Heart left ventricle (tissue), 16 donors: ENCODE measurements around the gene SEPTIN1. TPM values are rescaled to one million over a fixed set of nuclear protein-coding genes. Genes with fewer than 3 reads are reported as not detected.
A peak's percentile ranks its signal among the peaks of the same experiment; 100 is the strongest.

ENCODE experiments used
- ATAC-seq, 4 donors: fragments of 200-7000 bp; cut with Tn5 transposase; one replicate each; pipeline ENCODE4 v1.9.1; 2020 to 2022; ENCODE audit warnings: moderate library complexity in 4 of 4, mild to moderate bottlenecking in 3 of 4, moderate number of reproducible peaks in 1 of 4
- DNase-seq, 5 donors: peaks; one replicate each; pipeline ENCODE4 v3.0.0-alpha.2; 2020
- H3K27ac ChIP-seq, 12 donors: fragments of 200-600 bp; sonication (generic) in 4 of 12; one replicate each; pipeline versions ENCODE4 v1.5.0 to v1.8.0; 2016 to 2022; ENCODE audit warnings: mild to moderate bottlenecking in 2 of 12
- H3K27me3 ChIP-seq, 9 donors: fragments of 200-600 bp; sonication (generic) in 2 of 9; one replicate each; pipeline versions ENCODE4 v1.5.1 to v1.8.0; 2016 to 2022; ENCODE audit warnings: mild to moderate bottlenecking in 3 of 9
- H3K36me3 ChIP-seq, 9 donors: fragments of 200-600 bp; sonication (generic) in 2 of 9; one replicate each; pipeline versions ENCODE4 v1.5.0 to v1.8.0; 2018 to 2022; ENCODE audit warnings: mild to moderate bottlenecking in 2 of 9
- H3K4me1 ChIP-seq, 12 donors: fragments of 200-600 bp; sonication (generic) in 4 of 12; one replicate each; pipeline versions ENCODE4 v1.5.0 to v1.8.0; 2016 to 2022; ENCODE audit warnings: mild to moderate bottlenecking in 3 of 12
- H3K4me3 ChIP-seq, 12 donors: fragments of 200-600 bp; sonication (generic) in 4 of 12; one replicate each; pipeline versions ENCODE4 v1.5.0 to v1.8.0; 2017 to 2022; ENCODE audit warnings: mild to moderate bottlenecking in 9 of 12, moderate library complexity in 4 of 12
- H3K9me3 ChIP-seq, 12 donors: fragments of 200-600 bp; sonication (generic) in 4 of 12; one replicate each; pipeline versions ENCODE4 v1.5.0 to v1.8.0; 2016 to 2022; ENCODE audit warnings: mild to moderate bottlenecking in 1 of 12
- POLR2A ChIP-seq, 2 donors: fragments of 450-650 bp; IDR thresholded peaks; one replicate each; pipeline ENCODE4 v1.6.1; 2017; ENCODE audit warnings: antibody characterized with exemption in 2 of 2, mild to moderate bottlenecking in 2 of 2, moderate library complexity in 2 of 2
- WGBS, 4 donors: extraction: QIAGEN DNeasy Blood & Tissue Kit in 2 of 4; methylation state at CpG; one replicate each; pipeline versions ENCODE4 v1.1.5 to v1.1.7; 2013 to 2018; 5-methylcytosine and 5-hydroxymethylcytosine counted together
- intact Hi-C, 10 donors: fragments of 100-400 bp; cut with DNase I; formaldehyde crosslinking; loops; one replicate each; pipeline versions ENCODE4 v1.11.1 to v1.14.2; 2022
- polyA plus RNA-seq, 2 donors: library from polyadenylated mRNA; stranded (reverse); fragments of 200-250 nt; gene quantifications; one replicate each; pipeline ENCODE4 v1.2.3, GENCODE V29; 2013
- total RNA-seq, 9 donors: library from RNA; depleted of rRNA in 2 of 9; stranded (reverse); fragments of >200 nt in 2 of 9; fragmentation: NEBNext Ultra II Directional in 3 of 9; extraction: Animal tissue kit (Norgen Biotek cat#: 25700) in 3 of 9; gene quantifications; one replicate each; pipeline versions ENCODE4 v1.1.0 to v1.2.4, GENCODE V29; 2016 to 2023
- TF ChIP-seq, protein P1 (sequence below), 12 donors: fragments of 200-600 bp; sonication (generic) in 4 of 12; IDR thresholded peaks; one replicate each; pipeline versions ENCODE4 v1.5.0 to v1.8.0; 2018 to 2022; ENCODE audit warnings: antibody characterized with exemption in 12 of 12, mild to moderate bottlenecking in 5 of 12
- donor health status: ischemic (EF 13 %, LVEDD 7.1; RV severe dilation, severe dysfunction).
- donor health status: healthy with polysubstance abuse.
- donor health status: DM: no; HTN: yes; CAD: no.
- donor health status: DM: no; HTN: no; CAD: no.
- donor health status: ischemic (EF 25% LVEDD 6.9; RV normal size, moderate dysfunction).
- donor health status: ischemic (EF 25% LVEDD 5.7; RV mildly dilated, moderate dysfunction).
- donor health status: healthy.
- donor health status: DM: yes; HTN: yes; CAD: no.
- donor health status: ischemic (EF 35%, LVEDD 5.7; RV mildly dilated, moderate dysfunction).
- donor health status: nonischemic (EF 11% LVEDD 7.7; RV severe dilation, severe dysfunction).
- donor health status: DM: yes; HTN: yes; CAD: no.
- donor health status: PGD.
- donor health status: ischemic (EF 29% LVEDD 5.4; RV normal size, mild dysfunction).
- donor health status: nonischemic (EF 23%, LVEDD 6.1; RV moderate dilation, normal function).

SEPTIN1 gene
- total and polyA plus RNA-seq, 11 donors: 0.44 to 9.2 (median 1.5) TPM; not detected in 1

DNA sequence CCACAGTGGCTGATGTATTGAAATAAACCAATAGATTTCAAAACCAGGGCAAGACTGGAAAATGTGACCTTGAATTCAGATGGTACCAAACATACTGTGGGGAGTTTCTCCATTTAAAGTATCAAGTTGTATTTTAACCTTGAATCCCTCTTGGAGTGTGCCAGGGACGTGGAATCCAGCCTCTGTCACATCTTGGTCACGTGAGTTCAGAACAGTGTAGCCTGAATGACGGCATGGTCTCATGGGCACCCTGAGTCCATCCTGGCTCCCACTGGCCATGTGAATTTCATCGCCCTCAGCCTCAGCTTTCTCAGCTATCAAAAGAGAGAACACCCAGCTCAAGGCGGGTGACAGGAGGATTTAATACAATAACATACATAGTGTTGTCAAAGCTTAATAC, 31.8 kb upstream of the SEPTIN1 start:
- Histone ChIP-seq H3K4me1 (peaks cover 2 to 34% (median 14%) of the 10 kb centered on the region in 12 donors), H3K27me3 (no peaks in the 10 kb centered on the region), H3K4me3 (no peak overlapping the region), H3K27ac (peak overlapping the region in 7 of 12 donors; percentile 3 to 67 (median 38)), H3K36me3 (peaks cover 0 to 35% (median 20%) of the 10 kb centered on the region in 9 donors), H3K9me3 (no peaks in the 10 kb centered on the region)
- DNase-seq (no peak), ATAC-seq (peak in 2 of 4 donors; percentile 15 to 25)
- TF ChIP-seq POLR2A (IDR thresholded peaks at IDR 0.05): no peak
- TF ChIP-seq, protein P1, sequence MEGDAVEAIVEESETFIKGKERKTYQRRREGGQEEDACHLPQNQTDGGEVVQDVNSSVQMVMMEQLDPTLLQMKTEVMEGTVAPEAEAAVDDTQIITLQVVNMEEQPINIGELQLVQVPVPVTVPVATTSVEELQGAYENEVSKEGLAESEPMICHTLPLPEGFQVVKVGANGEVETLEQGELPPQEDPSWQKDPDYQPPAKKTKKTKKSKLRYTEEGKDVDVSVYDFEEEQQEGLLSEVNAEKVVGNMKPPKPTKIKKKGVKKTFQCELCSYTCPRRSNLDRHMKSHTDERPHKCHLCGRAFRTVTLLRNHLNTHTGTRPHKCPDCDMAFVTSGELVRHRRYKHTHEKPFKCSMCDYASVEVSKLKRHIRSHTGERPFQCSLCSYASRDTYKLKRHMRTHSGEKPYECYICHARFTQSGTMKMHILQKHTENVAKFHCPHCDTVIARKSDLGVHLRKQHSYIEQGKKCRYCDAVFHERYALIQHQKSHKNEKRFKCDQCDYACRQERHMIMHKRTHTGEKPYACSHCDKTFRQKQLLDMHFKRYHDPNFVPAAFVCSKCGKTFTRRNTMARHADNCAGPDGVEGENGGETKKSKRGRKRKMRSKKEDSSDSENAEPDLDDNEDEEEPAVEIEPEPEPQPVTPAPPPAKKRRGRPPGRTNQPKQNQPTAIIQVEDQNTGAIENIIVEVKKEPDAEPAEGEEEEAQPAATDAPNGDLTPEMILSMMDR (IDR thresholded peaks at IDR 0.05): no peak
- 60 to 74% (median 63%) methylated on average over 5 of the region's 5 CpGs for WGBS, 4 donors
- intact Hi-C loops: loop anchor here in 4 of 10 donors (10.0 kb wide), 4 partner anchors 59 to 349 kb away; partner anchors contain the start of genes ALDOA (in 2 of the 4), MAPK3 (in 2 of the 4), TBX6 (in 2 of the 4) and YPEL3 (in 2 of the 4)

DNA sequence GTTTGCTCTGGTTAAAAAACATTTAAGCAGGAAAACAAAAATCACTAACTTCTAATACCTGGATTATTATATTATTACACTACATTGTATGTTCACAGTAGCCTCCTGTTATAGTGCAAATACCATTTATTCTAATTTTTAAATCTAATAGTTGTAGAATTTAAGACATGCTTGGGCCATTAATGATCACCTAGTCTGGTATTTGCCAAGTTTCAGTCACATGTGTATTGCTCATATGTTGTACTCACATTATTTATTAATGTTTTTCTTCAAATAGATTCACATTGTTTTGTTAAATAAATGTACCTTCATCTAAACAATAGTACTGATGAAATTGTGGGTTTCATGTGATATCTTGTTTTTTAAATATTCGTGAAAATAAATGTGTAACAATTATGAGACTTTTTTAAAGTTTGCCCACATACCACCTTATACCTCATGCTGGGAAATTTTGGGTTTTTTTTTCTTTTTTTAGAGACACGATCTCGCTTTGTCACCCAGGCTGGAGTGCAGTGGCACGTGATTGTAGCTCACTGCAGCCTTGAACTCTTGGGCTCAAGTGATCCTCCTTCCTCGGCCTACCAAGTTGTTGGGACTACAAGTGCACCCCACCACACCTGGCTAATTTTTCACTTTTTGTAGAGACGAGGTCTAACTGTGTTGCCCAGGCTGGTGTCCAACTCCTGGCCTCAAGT, 30.9 kb upstream of the SEPTIN1 start:
- H3K27ac ChIP-seq: peak overlapping the region in 4 of 12 donors; percentile 38 to 67 (median 46)
- H3K4me3 ChIP-seq: no peak overlapping the region
- peaks cover 3 to 39% (median 19%) of the 10 kb centered on the region in 12 donors for H3K4me1 ChIP-seq
- no peaks in the 10 kb centered on the region for H3K9me3 ChIP-seq
- 86 to 93% (median 89%) methylated on average over 6 of the region's 6 CpGs for whole genome bisulfite sequencing, 4 donors
- ATAC-seq (no peak), DNase-seq (no peak)
- H3K27me3 ChIP-seq: no peaks in the 10 kb centered on the region
- intact Hi-C loops: loop anchor here in 4 of 10 donors (10.0 kb wide), 4 partner anchors 58 to 348 kb away; partner anchors contain the start of genes ALDOA (in 2 of the 4), MAPK3 (in 2 of the 4), TBX6 (in 2 of the 4) and YPEL3 (in 2 of the 4)
- H3K36me3 ChIP-seq: peaks cover 0 to 35% (median 20%) of the 10 kb centered on the region in 9 donors
- TF ChIP-seq POLR2A (IDR thresholded peaks at IDR 0.05): no peak
- TF ChIP-seq, protein P1 (IDR thresholded peaks at IDR 0.05): no peak

DNA sequence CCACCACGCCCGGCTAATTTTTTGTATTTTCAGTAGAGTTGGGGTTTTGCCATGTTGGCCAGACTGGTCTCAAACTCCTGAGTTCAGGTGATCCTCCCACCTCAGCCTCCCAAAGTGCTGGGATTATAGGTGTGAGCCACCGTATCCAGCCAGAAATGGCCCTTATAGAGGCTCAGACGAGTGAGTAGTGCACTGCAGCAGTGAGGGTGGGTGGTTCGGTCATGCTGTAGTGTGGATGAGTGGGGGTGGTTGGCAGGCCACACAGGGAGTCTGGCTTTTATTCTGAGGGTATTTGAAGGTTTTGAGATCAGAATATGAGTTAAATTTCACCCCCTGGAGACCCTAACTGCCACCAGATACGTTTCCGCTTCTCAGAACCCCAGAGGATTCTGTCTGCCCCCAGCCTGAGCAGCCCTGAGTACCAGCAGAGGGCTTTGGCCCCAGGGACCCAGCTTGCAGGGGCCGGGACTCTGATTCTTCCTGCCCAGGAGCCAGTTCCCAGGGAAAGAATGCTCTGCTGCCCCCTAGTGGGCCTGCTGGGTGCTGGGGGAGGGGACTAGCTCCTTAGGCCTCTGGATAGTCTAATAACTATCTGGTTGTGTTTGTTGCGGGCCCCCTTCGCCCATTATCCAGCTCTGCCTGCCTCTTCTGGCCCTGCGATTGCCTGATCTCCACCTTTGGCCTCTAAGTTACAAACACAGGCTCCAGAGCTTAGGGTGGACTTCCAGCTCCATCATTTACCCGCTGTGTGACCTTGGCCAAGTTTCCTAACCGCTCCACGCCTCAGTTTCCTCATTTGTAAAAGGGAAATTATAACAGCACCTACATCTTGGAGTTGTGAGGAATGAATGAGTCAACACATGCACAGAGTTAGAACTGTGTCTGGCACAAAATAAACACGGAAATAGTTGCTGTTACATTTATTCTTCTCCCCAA, 27.0 kb upstream of the SEPTIN1 start:
- peak; percentile 66 to 82 (median 74) for ATAC-seq
- peaks cover 0 to 34% (median 20%) of the 10 kb centered on the region in 9 donors for H3K36me3 ChIP-seq
- peaks cover 0 to 36% (median 17%) of the 10 kb centered on the region in 12 donors for H3K4me1 ChIP-seq
- peak; percentile 89 to 94 (median 90) for DNase-seq
- no peak for TF ChIP-seq POLR2A (IDR thresholded peaks at IDR 0.05)
- TF ChIP-seq, protein P1 (IDR thresholded peaks at IDR 0.05): peak; percentile 92 to 98 (median 96)
- intact Hi-C loops: loop anchor here in 7 of 10 donors (5.0 to 10.0 kb wide), 8 partner anchors 42 to 345 kb away; partner anchors contain the start of genes TBX6 (in 4 of the 7), YPEL3 (in 3 of the 7), ALDOA (in 2 of the 7) and MAPK3 (in 2 of the 7)
- H3K27me3 ChIP-seq: no peaks in the 10 kb centered on the region
- H3K27ac ChIP-seq: peak overlapping the region in 9 of 12 donors; percentile 0 to 50 (median 38)
- H3K9me3 ChIP-seq: no peaks in the 10 kb centered on the region
- WGBS, 4 donors: 40 to 47% (median 42%) methylated on average over 14 to 15 of the region's 15 CpGs
- peak overlapping the region in 3 of 12 donors; percentile 0 to 16 (median 13) for H3K4me3 ChIP-seq
